T-cell (primary cell): ENCODE results near the gene ARHGAP9. TPM values are rescaled to one million over a fixed set of nuclear protein-coding genes. Genes with fewer than 3 reads are reported as not detected.
"Not testable (repeated sequence)": the region's sequence is repeated elsewhere in the genome, so short reads cannot be mapped to it uniquely, and the experiment has no call there.

Experiments used
- ATAC-seq, 4 experiments: fragments of 200-7000 bp in 3 of 4; fragments of 150-1000 bp in 1 of 4; cut with Tn5 transposase; replicated peaks in 1 of 4; 1 replicate in 3 of 4; 2 replicates in 1 of 4; pipeline ENCODE4 v1.10.0; 2021; ENCODE audit warnings: moderate library complexity in 3 of 4, mild to moderate bottlenecking in 2 of 4, moderate number of reproducible peaks in 1 of 4
- CTCF ChIA-PET, 2 donors: fragments of 300-600 bp; sonication (Branson Sonifier 250); formaldehyde crosslinking; loops; one replicate each; lab custom pipeline; 2022; ENCODE audit warnings: antibody characterized with exemption in 2 of 2; lab: Charles Lee
- POLR2A ChIA-PET, 2 donors: fragments of 300-600 bp; sonication (Branson Sonifier 250); formaldehyde crosslinking; loops; one replicate each; lab custom pipeline; 2022; ENCODE audit warnings: antibody characterized with exemption in 2 of 2; lab: Charles Lee
- DNase-seq, 35 experiments: peaks; one replicate each; pipeline versions ENCODE4 v3.0.0 to v3.0.0-alpha.2; 2013 to 2023
- H3K27ac ChIP-seq: one replicate; pipeline ENCODE4 v1.5.1; 2013; ENCODE audit warnings: low read length
- H3K27me3 ChIP-seq, 2 experiments: replicated peaks in 1 of 2; 1 replicate in 1 of 2; 2 replicates in 1 of 2; pipeline versions ENCODE4 v1.6.1 to v1.7.0; 2013; ENCODE audit warnings: low read length in 1 of 2, mixed read lengths in 1 of 2; ENCODE audit not compliant: control insufficient read depth in 2 of 2, insufficient read depth in 2 of 2; ENCODE audit errors: extremely low read depth in 1 of 2
- H3K36me3 ChIP-seq, 2 donors: 1 replicate in 1 of 2; 2 replicates in 1 of 2; pipeline versions ENCODE4 v1.6.1 to v1.7.0; 2013; ENCODE audit warnings: low read length in 1 of 2; ENCODE audit not compliant: control insufficient read depth in 2 of 2, insufficient read depth in 1 of 2; ENCODE audit errors: extremely low read depth in 1 of 2
- H3K4me1 ChIP-seq, 2 experiments: 1 replicate in 1 of 2; 2 replicates in 1 of 2; pipeline versions ENCODE4 v1.6.1 to v1.7.0; 2013; ENCODE audit warnings: low read length in 2 of 2, mixed read lengths in 1 of 2; ENCODE audit not compliant: insufficient read depth in 2 of 2, control insufficient read depth in 1 of 2; ENCODE audit errors: extremely low read depth in 1 of 2
- H3K4me3 ChIP-seq, 2 donors: 1 replicate in 1 of 2; 2 replicates in 1 of 2; pipeline versions ENCODE4 v1.5.1 to v1.7.0; 2013; ENCODE audit warnings: mild to moderate bottlenecking in 2 of 2, low read length in 1 of 2, moderate library complexity in 1 of 2; ENCODE audit not compliant: control insufficient read depth in 1 of 2; ENCODE audit errors: extremely low read depth in 1 of 2
- H3K9me3 ChIP-seq: 2 replicates; pipeline ENCODE4 v1.7.0; 2013
- H3K27ac Mint-ChIP-seq, 2 donors: one replicate each; pipeline ENCODE4 v1.8.0; 2020 to 2021; ENCODE audit warnings: mild to moderate bottlenecking in 2 of 2, mixed read lengths in 2 of 2
- H3K27me3 Mint-ChIP-seq, 2 donors: one replicate each; pipeline ENCODE4 v1.8.0; 2021 to 2022; ENCODE audit warnings: mixed read lengths in 2 of 2
- H3K36me3 Mint-ChIP-seq: one replicate; pipeline ENCODE4 v1.8.0; 2021; ENCODE audit warnings: mixed read lengths
- H3K4me1 Mint-ChIP-seq, 3 donors: one replicate each; pipeline ENCODE4 v1.8.0; 2020 to 2022; ENCODE audit warnings: mixed read lengths in 3 of 3, mild to moderate bottlenecking in 1 of 3
- H3K4me3 Mint-ChIP-seq, 3 donors: one replicate each; pipeline ENCODE4 v1.8.0; 2020 to 2022; ENCODE audit warnings: mild to moderate bottlenecking in 3 of 3, mixed read lengths in 3 of 3, moderate library complexity in 3 of 3
- H3K9me3 Mint-ChIP-seq, 3 donors: one replicate each; pipeline ENCODE4 v1.8.0; 2020 to 2022; ENCODE audit warnings: mixed read lengths in 3 of 3
- WGBS: methylation state at CpG from one replicate; pipeline ENCODE4 v1.1.5; 2013; ENCODE audit warnings: missing lambda C conversion rate; ENCODE audit not compliant: insufficient coverage; 5-methylcytosine and 5-hydroxymethylcytosine counted together
- total RNA-seq, 35 experiments: library from RNA in 6 of 35; stranded (reverse) in 6 of 35; fragments of 120-200 nt in 1 of 35; gene quantifications; one replicate each; pipeline versions ENCODE4 v1.2.1 to v1.2.4 and lab custom pipeline; 2013 to 2026

Gene ARHGAP9
- total RNA-seq, 5 donors from 2014 or later (not counting 1 experiment from before 2014, with no cell fraction given), result 198 to 413 (median 243) TPM

DNA sequence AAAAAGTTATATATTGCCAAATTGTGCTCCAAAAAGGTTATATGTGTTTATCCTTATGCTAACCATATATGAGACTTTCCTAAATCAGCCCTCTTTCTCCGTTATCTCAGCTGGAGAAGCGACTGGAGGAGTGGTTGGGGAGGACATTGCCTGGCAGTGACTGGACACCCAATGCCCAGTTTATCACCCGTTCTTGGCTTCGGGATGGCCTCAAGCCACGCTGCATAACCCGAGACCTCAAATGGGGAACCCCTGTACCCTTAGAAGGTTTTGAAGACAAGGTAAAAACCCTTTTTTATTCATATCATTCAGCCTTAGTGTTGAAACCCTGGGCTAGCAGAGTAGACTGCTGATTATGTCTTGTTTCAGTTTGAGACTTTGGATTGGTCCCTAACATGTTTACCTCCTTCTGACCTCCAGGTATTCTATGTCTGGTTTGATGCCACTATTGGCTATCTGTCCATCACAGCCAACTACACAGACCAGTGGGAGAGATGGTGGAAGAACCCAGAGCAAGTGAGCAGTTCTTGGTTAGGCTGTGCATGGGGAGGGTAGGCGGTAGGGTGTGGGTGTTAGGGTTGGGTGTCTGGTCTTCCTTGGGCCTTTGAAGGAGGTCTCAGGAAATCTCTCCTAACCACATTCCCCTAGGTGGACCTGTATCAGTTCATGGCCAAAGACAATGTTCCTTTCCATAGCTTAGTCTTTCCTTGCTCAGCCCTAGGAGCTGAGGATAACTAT is 32.1 kb upstream of the ARHGAP9 start:
- no peak overlapping the region for H3K4me3 ChIP-seq
- Mint-ChIP-seq H3K4me3 (no peak overlapping the region), H3K9me3 (no peaks in the 10 kb centered on the region), H3K27me3 (no peaks in the 10 kb centered on the region), H3K36me3 (peaks cover 47% of the 10 kb centered on the region), H3K4me1 (peaks cover 0 to under 1% (median 0%) of the 10 kb centered on the region in 3 donors), H3K27ac (peak overlapping the region; percentile 41 to 62)
- DNase-seq (no peak), ATAC-seq (no peak)
- no peaks in the 10 kb centered on the region for H3K9me3 ChIP-seq
- no CpG with 5 or more reads among the region's 7 CpGs for WGBS
- peak overlapping the region; percentile 6 for H3K27ac ChIP-seq
- no peaks in the 10 kb centered on the region for H3K27me3 ChIP-seq
- H3K4me1 ChIP-seq, result no peaks in the 10 kb centered on the region
- ChIA-PET POLR2A (interaction anchor here in 1 of 2 donors (0.7 to 1.0 kb wide), 2 partner anchors 8 kb away, joined by 3 read pairs; partner anchors contain the start of gene DDIT3), CTCF (no interaction called here)
- peaks cover 7 to 71% of the 10 kb centered on the region in 2 donors for H3K36me3 ChIP-seq

DNA sequence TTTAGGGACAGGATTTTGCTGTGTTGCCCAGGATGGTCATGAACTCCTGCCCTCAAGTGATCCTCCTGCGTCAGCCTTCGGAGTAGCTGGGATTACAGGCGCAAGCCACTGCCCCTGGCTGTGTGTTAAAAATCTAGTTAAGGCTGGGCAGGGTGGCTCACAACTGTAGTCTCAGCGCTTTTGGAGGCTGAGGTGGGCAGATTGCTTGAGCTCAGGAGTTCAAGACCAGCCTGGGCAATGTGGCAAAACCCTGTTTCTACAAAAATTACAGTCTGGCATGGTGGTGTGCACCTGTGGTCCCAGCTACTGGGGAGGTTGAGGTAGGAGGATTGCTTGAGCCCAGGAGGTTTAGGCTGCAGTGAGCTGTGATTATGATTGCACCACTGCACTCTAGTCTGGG is 31.5 kb upstream of the ARHGAP9 start:
- no peaks in the 10 kb centered on the region for H3K9me3 Mint-ChIP-seq
- ATAC-seq (no peak), DNase-seq (no peak)
- peak overlapping the region in 1 of 2 donors; percentile 34 for H3K27ac Mint-ChIP-seq
- Histone ChIP-seq H3K4me1 (no peaks in the 10 kb centered on the region), H3K4me3 (no peak overlapping the region), H3K36me3 (peaks cover 7 to 69% of the 10 kb centered on the region in 2 donors), H3K27ac (no peak overlapping the region), H3K9me3 (no peaks in the 10 kb centered on the region), H3K27me3 (no peaks in the 10 kb centered on the region)
- WGBS, result 98% methylated on average over 4 of the region's 4 CpGs
- no peak overlapping the region for H3K4me3 Mint-ChIP-seq
- peaks cover 48% of the 10 kb centered on the region for H3K36me3 Mint-ChIP-seq
- no peaks in the 10 kb centered on the region for H3K27me3 Mint-ChIP-seq
- ChIA-PET POLR2A (interaction anchor here in 1 of 2 donors (0.7 kb wide), 1 partner anchor 9 kb away, joined by 3 read pairs; no protein-coding TSS in a partner anchor), CTCF (no interaction called here)
- H3K4me1 Mint-ChIP-seq, result no peaks in the 10 kb centered on the region

DNA sequence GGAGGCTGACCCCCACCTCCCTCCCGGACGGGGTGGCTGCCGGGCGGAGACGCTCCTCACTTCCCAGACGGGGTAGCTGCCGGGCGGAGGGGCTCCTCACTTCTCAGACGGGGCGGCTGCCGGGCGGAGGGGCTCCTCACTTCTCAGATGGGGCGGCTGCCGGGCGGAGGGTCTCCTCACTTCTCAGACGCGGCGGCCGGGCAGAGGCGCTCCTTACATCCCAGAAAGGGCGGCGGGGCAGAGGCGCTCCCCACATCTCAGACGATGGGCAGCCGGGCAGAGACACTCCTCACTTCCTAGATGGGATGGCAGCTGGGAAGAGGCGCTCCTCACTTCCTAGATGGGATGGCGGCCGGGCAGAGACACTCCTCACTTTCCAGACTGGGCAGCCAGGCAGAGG is 28.1 kb upstream of the ARHGAP9 start:
- H3K27me3 ChIP-seq, DNase-seq, POLR2A ChIA-PET, CTCF ChIA-PET, H3K27ac Mint-ChIP-seq, H3K4me1 Mint-ChIP-seq, H3K9me3 Mint-ChIP-seq, H3K27ac ChIP-seq, H3K27me3 Mint-ChIP-seq, H3K4me3 Mint-ChIP-seq, H3K4me3 ChIP-seq, H3K4me1 ChIP-seq, H3K9me3 ChIP-seq, ATAC-seq: not testable (repeated sequence)
- peaks cover 11 to 70% of the 10 kb centered on the region in 2 donors for H3K36me3 ChIP-seq
- H3K36me3 Mint-ChIP-seq, result peaks cover 36% of the 10 kb centered on the region
- no CpG with 5 or more reads among the region's 28 CpGs for WGBS

DNA sequence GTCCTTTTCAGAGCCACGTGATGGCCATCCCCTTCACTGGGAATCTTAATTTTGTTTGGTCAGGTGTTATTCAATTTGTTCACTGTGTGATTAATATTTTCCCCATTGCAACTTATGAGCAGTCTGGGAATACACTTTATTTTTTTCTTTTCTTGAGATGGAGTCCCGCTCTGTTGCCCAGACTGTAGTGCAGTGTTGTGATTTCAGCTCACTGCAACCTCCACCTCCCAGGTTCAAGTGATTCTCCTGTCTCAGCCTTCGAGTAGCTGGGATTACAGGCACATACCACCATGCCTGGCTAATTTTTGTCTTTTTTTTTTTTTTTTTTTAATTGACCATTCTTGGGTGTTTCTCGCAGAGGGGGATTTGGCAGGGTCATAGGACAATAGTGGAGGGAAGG is 26.9 kb upstream of the ARHGAP9 start:
- peaks cover 30% of the 10 kb centered on the region for H3K36me3 Mint-ChIP-seq
- not testable (repeated sequence) for H3K27ac ChIP-seq, H3K9me3 Mint-ChIP-seq, ATAC-seq, DNase-seq, H3K27ac Mint-ChIP-seq, H3K4me1 ChIP-seq, H3K27me3 Mint-ChIP-seq, H3K4me3 Mint-ChIP-seq, H3K27me3 ChIP-seq, H3K9me3 ChIP-seq, H3K4me3 ChIP-seq, H3K4me1 Mint-ChIP-seq
- peaks cover 9 to 68% of the 10 kb centered on the region in 2 donors for H3K36me3 ChIP-seq
- CTCF ChIA-PET, result interaction anchor here (0.6 to 0.7 kb wide), 2 partner anchors 273 to 737 kb away, joined by 3 to 5 read pairs; no protein-coding TSS in a partner anchor
- POLR2A ChIA-PET, result interaction anchor here in 1 of 2 donors (0.7 kb wide), 1 partner anchor 923 kb away, joined by 11 read pairs; no protein-coding TSS in a partner anchor
- WGBS, result no CpG with 5 or more reads among the region's 4 CpGs

DNA sequence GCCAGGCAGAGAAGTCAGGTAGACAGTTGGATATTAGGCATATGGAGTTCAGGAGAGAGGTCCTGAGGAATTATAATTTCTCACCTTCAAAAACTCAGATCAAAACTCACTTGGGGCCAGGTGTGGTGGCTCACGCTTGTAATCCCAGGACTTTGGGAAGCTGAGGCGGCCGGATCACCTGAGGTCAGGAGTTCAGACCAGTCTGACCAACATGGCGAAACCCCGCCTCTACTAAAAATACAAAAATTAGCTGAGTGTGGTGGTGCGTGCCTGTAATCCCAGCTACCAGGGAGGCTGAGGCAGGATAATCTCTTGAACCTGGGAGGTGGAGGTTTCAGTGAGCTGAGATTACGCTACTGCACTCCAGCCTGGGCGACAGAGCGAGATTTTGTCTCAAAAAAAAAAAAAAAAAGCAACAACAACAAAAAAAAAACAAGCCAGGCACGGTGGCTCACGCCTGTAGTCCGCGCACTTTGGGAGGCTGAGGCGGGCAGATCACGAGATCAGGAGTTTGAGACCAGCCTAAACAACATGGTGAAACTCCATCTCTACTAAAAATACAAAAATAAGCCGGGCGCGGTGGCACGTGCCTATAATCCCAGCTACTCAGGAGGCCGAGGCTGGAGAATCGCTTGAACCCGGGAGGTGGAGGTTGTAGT is 22.8 kb upstream of the ARHGAP9 start:
- H3K36me3 Mint-ChIP-seq, result peaks cover 53% of the 10 kb centered on the region
- not testable (repeated sequence) for H3K4me1 Mint-ChIP-seq

DNA sequence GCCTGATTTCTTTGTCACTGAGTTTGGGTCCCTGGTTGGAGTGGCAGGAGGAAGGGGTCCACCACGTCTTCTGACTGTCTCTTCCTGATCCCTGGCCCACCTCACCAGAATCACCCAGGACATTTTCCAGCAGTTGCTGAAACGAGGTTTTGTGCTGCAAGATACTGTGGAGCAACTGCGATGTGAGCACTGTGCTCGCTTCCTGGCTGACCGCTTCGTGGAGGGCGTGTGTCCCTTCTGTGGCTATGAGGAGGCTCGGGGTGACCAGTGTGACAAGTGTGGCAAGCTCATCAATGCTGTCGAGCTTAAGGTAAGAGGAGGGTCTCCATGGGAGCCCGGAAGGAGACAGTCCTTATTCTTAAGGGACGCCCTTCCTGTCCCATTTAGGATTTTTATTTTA is 20.5 kb upstream of the ARHGAP9 start:
- ATAC-seq (no peak), DNase-seq (no peak)
- no peaks in the 10 kb centered on the region for H3K27me3 ChIP-seq
- no peak overlapping the region for H3K4me3 ChIP-seq
- H3K27me3 Mint-ChIP-seq, result no peaks in the 10 kb centered on the region
- CTCF ChIA-PET, result no interaction called here
- H3K27ac ChIP-seq, result no peak overlapping the region
- peaks cover 17 to 74% of the 10 kb centered on the region in 2 donors for H3K36me3 ChIP-seq
- H3K36me3 Mint-ChIP-seq, result peaks cover 61% of the 10 kb centered on the region
- no peak overlapping the region for H3K4me3 Mint-ChIP-seq
- H3K9me3 ChIP-seq, result no peaks in the 10 kb centered on the region
- no peaks in the 10 kb centered on the region for H3K4me1 ChIP-seq
- H3K9me3 Mint-ChIP-seq, result no peaks in the 10 kb centered on the region
- H3K4me1 Mint-ChIP-seq, result peaks cover 0 to 11% (median 2%) of the 10 kb centered on the region in 3 donors
- no peak overlapping the region for H3K27ac Mint-ChIP-seq
- WGBS, result over 99% methylated on average over 8 of the region's 11 CpGs
- POLR2A ChIA-PET, result interaction anchor here in 1 of 2 donors (0.7 kb wide), 1 partner anchor 80 kb away, joined by 3 read pairs; no protein-coding TSS in a partner anchor

More for the DNA sequence above, 22.8 kb upstream of the ARHGAP9 start:
- not testable (repeated sequence) for H3K9me3 Mint-ChIP-seq, H3K9me3 ChIP-seq, H3K27ac Mint-ChIP-seq, H3K4me3 Mint-ChIP-seq, H3K4me1 ChIP-seq, H3K27me3 ChIP-seq, ATAC-seq, H3K27ac ChIP-seq, H3K4me3 ChIP-seq, H3K27me3 Mint-ChIP-seq, DNase-seq
- POLR2A ChIA-PET, result interaction anchor here in 1 of 2 donors (0.6 to 0.7 kb wide), 3 partner anchors 192 to 273 kb away, joined by 5 to 9 read pairs (median 5); partner anchors contain the start of gene SHMT2
- 100% methylated on average over 3 of the region's 22 CpGs for WGBS
- H3K36me3 ChIP-seq, result peaks cover 17 to 76% of the 10 kb centered on the region in 2 donors
- CTCF ChIA-PET, result interaction anchor here in 1 of 2 donors (0.7 kb wide), 2 partner anchors 57 to 316 kb away, joined by 3 to 6 read pairs; no protein-coding TSS in a partner anchor
